Activated CD8-positive, alpha-beta T cell treated with anti-CD3 and anti-CD28 coated beads for 36 hours (primary cell): Measurements from ENCODE around the gene LHFPL3. TPM values are rescaled to one million over a fixed set of nuclear protein-coding genes. Genes with fewer than 3 reads are reported as not detected.

Source experiments
- ATAC-seq: fragments of 200-7000 bp; cut with Tn5 transposase; one replicate; pipeline ENCODE4 v1.10.0; 2021; ENCODE audit warnings: mild to moderate bottlenecking, moderate library complexity
- CTCF ChIA-PET: fragments of 350-600 bp; sonication (Branson Sonifier 250); formaldehyde crosslinking; loops from one replicate; lab custom pipeline; 2021; ENCODE audit warnings: antibody characterized with exemption; lab: Charles Lee
- POLR2A ChIA-PET: fragments of 350-600 bp; sonication (Branson Sonifier 250); formaldehyde crosslinking; loops from one replicate; lab custom pipeline; 2021; ENCODE audit warnings: antibody characterized with exemption; lab: Charles Lee
- DNase-seq: peaks from one replicate; pipeline ENCODE4 v3.0.0-alpha.2; 2020
- H3K27ac Mint-ChIP-seq: one replicate; pipeline ENCODE4 v1.8.0; 2021; ENCODE audit warnings: mild to moderate bottlenecking, mixed read lengths
- H3K27me3 Mint-ChIP-seq: one replicate; pipeline ENCODE4 v1.8.0; 2021; ENCODE audit warnings: mixed read lengths
- H3K36me3 Mint-ChIP-seq: one replicate; pipeline ENCODE4 v1.8.0; 2021; ENCODE audit warnings: low read depth, mixed read lengths
- H3K4me1 Mint-ChIP-seq: one replicate; pipeline ENCODE4 v1.8.0; 2021; ENCODE audit warnings: low read depth, mixed read lengths
- H3K4me3 Mint-ChIP-seq: one replicate; pipeline ENCODE4 v1.8.0; 2021; ENCODE audit warnings: mild to moderate bottlenecking, moderate library complexity, mixed read lengths
- H3K9me3 Mint-ChIP-seq: one replicate; pipeline ENCODE4 v1.8.0; 2021; ENCODE audit warnings: mixed read lengths
- CTCF ChIP-seq: fragments of 200-600 bp; IDR thresholded peaks from one replicate; pipeline ENCODE4 v1.8.0; 2022; ENCODE audit warnings: antibody characterized with exemption, mild to moderate bottlenecking
- intact Hi-C: fragments of 100-400 bp; cut with micrococcal nuclease; formaldehyde crosslinking; loops from one replicate; pipeline ENCODE4 v1.10.0; 2022
- total RNA-seq, 2 experiments: library from RNA; stranded (reverse); gene quantifications; one replicate each; pipeline ENCODE4 v1.2.3, GENCODE V29; 2021

Gene LHFPL3
- total RNA-seq, 2 experiments from 2014 or later: not detected

GRCh38 chr7:104661575-104661974 is 333.2 kb downstream of the LHFPL3 start:
- no peak overlapping the region for H3K4me3 Mint-ChIP-seq
- H3K27me3 Mint-ChIP-seq: no peaks in the 10 kb centered on the region
- no peak overlapping the region for H3K27ac Mint-ChIP-seq
- ChIA-PET CTCF (interaction anchor here (1.5 kb wide), 1 partner anchor 18 kb away, joined by 3 read pairs; no protein-coding TSS in a partner anchor), POLR2A (no interaction called here)
- intact Hi-C loops: no loop called here
- no peak for DNase-seq
- no peak for TF ChIP-seq CTCF
- H3K9me3 Mint-ChIP-seq: no peaks in the 10 kb centered on the region
- H3K4me1 Mint-ChIP-seq: no peaks in the 10 kb centered on the region
- no peaks in the 10 kb centered on the region for H3K36me3 Mint-ChIP-seq
- ATAC-seq: no peak

- DNase-seq: no peak
- CTCF ChIA-PET: no interaction called here
- no peak for TF ChIP-seq CTCF
- intact Hi-C loops: no loop called here
- Mint-ChIP-seq H3K4me1 (no peaks in the 10 kb centered on the region), H3K27me3 (no peaks in the 10 kb centered on the region), H3K4me3 (no peak overlapping the region), H3K9me3 (no peaks in the 10 kb centered on the region), H3K36me3 (no peaks in the 10 kb centered on the region), H3K27ac (no peak overlapping the region)
- POLR2A ChIA-PET: no interaction called here
- ATAC-seq: no peak
These were observed 336.2 kb downstream of the LHFPL3 start for GRCh38 chr7:104664648-104665047.

GRCh38 chr7:104677587-104677986 is 349.2 kb downstream of the LHFPL3 start:
- H3K9me3 Mint-ChIP-seq: no peaks in the 10 kb centered on the region
- no peaks in the 10 kb centered on the region for H3K36me3 Mint-ChIP-seq
- H3K27me3 Mint-ChIP-seq: no peaks in the 10 kb centered on the region
- no peak overlapping the region for H3K27ac Mint-ChIP-seq
- DNase-seq (no peak), ATAC-seq (no peak)
- intact Hi-C loops: no loop called here
- POLR2A ChIA-PET: no interaction called here
- CTCF ChIA-PET: interaction anchor here (0.6 kb wide), 1 partner anchor 40 kb away, joined by 4 read pairs; no protein-coding TSS in a partner anchor
- H3K4me3 Mint-ChIP-seq: no peak overlapping the region
- TF ChIP-seq CTCF: no peak
- no peaks in the 10 kb centered on the region for H3K4me1 Mint-ChIP-seq

GRCh38 chr7:104679085-104679484 is 350.7 kb downstream of the LHFPL3 start:
- CTCF ChIA-PET: no interaction called here
- POLR2A ChIA-PET: no interaction called here
- Mint-ChIP-seq H3K36me3 (no peaks in the 10 kb centered on the region), H3K27ac (no peak overlapping the region), H3K9me3 (no peaks in the 10 kb centered on the region), H3K4me3 (no peak overlapping the region), H3K4me1 (no peaks in the 10 kb centered on the region), H3K27me3 (peaks cover 3% of the 10 kb centered on the region)
- TF ChIP-seq CTCF: no peak
- DNase-seq (no peak), ATAC-seq (no peak)
- intact Hi-C loops: no loop called here

GRCh38 chr7:104686286-104686685 is 357.9 kb downstream of the LHFPL3 start:
- H3K9me3 Mint-ChIP-seq: no peaks in the 10 kb centered on the region
- no peaks in the 10 kb centered on the region for H3K4me1 Mint-ChIP-seq
- ATAC-seq (no peak), DNase-seq (no peak)
- intact Hi-C loops: no loop called here
- CTCF ChIA-PET: no interaction called here
- no peak for TF ChIP-seq CTCF
- H3K4me3 Mint-ChIP-seq: no peak overlapping the region
- no peaks in the 10 kb centered on the region for H3K36me3 Mint-ChIP-seq
- peaks cover 3% of the 10 kb centered on the region for H3K27me3 Mint-ChIP-seq
- H3K27ac Mint-ChIP-seq: no peak overlapping the region
- POLR2A ChIA-PET: no interaction called here
